Anterior cingulate cortex (tissue), 58 donors: Measurements from ENCODE around the gene CENPE.
"Not testable (repeated sequence)": the region's sequence is repeated elsewhere in the genome, so short reads cannot be mapped to it uniquely, and the experiment has no call there.

ENCODE experiments used
- DNase-seq, 58 donors: peaks; one replicate each; lab custom pipeline; 2025; lab: John Stamatoyannopoulos, UW

CENPE gene

GRCh38 chr4:103198111-103198765 lies at the start of gene CENPE:
TSS of gene CENPE (minus strand) at chr4:103198343. CDS start at chr4:103198319, 24 bp downstream.
- DNase-seq, result peak in 57 of 58 donors; percentile 20 to 82 (median 68)

DNA sequence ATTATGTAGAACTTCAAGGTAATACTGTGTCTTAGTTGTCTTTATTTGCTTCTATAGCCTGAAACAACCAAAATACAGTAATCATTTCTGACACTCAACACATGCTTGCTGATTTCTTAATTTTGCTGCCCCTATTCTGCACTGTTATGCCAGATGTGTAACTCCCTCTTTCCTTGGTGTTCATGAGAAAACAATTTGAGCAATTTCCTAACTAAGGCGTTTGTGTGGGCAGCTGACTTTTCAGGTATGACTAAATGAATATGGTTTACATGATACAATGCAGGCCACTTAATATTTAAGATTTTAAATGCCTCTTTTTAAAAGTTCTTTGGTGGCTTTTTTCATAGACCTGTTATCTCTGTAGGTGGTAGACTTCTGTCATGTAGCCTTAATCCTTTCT lies 46.1 kb upstream of the CENPE start:
- DNase-seq, result no peak

GRCh38 chr4:103230938-103231337 lies 32.8 kb upstream of the CENPE start:
- DNase-seq, result not testable (repeated sequence)

DNA sequence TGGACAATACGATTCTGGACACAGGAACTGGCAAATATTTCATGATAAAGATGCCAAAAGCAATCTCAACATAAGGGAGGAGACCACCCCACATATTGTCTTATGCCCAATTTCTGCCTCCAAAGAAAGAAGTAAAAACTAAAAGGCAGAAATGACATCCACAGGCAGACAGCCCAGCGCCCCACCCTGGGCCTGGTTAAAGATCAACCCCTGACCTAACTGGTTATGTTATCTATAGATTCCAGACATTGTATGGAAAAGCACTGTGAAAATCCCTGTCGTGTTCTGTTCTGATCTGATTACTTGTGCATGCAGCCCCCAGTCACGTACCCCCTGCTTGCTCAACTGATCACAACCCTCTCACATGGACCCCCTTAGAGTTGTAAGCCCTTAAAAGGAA lies 25.4 kb upstream of the CENPE start:
- DNase-seq, result not testable (repeated sequence)

GRCh38 chr4:103207673-103208072 lies 9.5 kb upstream of the CENPE start:
- no peak for DNase-seq

- peak in 1 of 58 donors; percentile 26 for DNase-seq
Observed at GRCh38 chr4:103204111-103204510, 6.0 kb upstream of the CENPE start.

GRCh38 chr4:103201724-103202123 lies 3.6 kb upstream of the CENPE start:
- DNase-seq, result no peak

GRCh38 chr4:103201253-103201652 lies 3.1 kb upstream of the CENPE start:
- DNase-seq, result no peak

DNA sequence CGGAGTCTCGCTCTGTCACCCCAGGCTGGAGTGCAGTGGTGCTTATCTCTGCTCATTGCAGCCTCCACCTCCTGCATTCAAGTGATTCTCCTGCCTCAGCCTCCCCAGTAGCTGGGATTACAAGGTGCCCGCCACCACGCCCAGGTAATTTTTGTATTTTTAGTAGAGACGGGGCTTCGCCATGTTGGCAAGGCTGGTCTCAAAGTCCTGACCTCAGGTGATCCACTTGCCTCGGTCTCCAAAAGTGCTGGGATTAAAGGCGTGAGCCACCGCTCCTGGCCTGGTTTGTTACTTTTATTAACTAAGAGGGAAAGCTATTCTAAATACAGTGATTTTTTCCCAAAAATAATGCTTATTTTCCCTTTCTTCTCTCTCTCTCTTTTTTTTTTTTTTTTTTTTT lies 866 bp upstream of the CENPE start:
- no peak for DNase-seq

- DNase-seq, result peak in 2 of 58 donors; percentile 29 to 31
Observed at GRCh38 chr4:103197765-103198110, 405 bp downstream of the CENPE start.

DNA sequence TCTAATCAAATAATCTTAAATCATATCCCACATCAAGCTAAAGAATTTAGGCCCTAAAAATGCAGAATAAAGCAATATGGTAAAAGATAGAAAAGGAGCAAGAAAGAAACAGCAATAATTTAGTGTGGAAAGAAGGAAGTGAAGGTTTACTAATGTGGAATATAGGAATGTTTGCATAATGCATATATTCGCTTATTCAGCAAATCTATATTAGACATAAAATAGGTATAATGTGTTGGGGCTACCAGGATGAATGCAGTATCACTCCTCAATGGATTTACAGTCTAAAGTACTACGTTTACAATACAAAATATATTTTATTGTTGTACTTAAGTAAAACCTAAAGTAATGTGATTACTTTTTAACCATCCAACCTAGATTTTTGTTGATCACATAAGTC lies 4.7 kb downstream of the CENPE start:
- no peak for DNase-seq

DNA sequence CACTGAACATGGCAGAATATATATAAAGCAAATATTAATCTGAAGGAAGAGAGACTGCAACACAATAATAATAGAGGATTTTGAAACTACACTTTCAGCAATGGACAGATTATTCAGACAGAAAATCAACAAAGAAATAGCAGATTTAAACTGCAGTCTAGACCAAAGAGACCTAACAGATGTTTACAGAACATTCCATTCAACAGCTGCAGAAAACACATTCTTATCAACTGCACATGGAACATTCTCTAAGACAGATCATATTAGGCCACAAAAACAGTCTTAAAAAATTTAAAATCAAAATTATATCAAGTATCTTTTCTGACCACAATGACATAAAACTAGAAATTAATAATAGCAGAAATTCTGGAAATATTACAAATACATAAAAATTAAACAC lies 27.1 kb downstream of the CENPE start:
- DNase-seq, result no peak

DNA sequence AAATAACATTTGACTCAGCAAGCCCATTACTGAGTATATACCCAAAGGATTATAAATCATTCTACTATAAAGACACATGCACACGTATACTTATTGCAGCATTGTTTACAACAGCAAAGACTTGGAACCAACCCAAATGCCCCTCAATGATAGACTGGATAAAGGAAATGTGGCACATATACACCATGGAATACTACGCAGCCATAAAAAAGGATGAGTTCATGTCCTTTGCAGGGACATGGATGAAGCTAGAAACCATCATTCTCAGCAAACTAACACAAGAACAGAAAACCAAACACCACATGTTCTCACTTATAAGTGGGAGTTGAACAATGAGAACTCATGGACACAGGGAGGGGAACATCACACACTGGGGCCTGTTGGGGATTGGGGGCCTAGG lies 28.4 kb downstream of the CENPE start:
- not testable (repeated sequence) for DNase-seq

DNA sequence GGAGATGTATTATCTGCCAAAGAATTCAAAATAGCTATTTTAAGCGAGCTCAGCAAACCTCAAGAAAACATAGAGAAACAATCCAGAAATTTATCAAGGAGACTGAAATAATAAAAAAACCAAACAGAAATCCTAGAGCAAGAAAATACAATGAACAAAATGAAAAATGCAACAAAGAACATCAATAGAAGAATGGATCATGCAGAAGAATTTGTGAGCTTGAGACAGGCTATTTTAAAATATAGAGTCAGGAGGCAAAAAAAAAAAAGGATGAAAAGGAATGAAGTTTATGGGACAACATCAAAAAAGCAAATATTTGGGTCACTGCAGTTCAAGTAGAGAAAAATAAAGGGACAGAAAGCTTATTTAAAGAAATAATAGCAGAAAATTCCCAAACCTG lies 29.1 kb downstream of the CENPE start:
- no peak for DNase-seq

GRCh38 chr4:103162176-103162575 lies 36.0 kb downstream of the CENPE start:
- no peak for DNase-seq

DNA sequence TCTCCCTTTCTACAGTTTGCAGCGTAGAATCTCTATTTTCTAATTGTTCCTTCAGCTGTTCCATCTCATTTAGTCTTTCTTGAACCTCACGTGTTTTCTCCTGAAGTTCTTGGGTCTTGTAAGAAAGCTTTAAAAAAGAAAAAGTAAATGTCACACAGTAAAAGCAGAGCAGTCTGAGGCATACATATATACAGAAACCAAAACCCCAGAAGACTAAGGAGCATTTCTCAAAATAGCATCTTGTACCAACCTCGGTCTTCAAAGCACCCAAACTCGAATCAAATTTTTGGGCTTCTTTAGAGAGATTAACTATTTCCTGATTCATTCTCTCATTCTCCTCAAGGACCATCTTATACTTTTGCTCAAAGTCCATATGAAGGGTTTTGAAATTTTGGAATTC lies 39.4 kb downstream of the CENPE start:
- no peak for DNase-seq

GRCh38 chr4:103156106-103156505 lies 42.0 kb downstream of the CENPE start:
- DNase-seq, result no peak

- DNase-seq, result no peak
Observed at GRCh38 chr4:103152381-103152780, 45.8 kb downstream of the CENPE start.

GRCh38 chr4:103150677-103151076 lies 47.5 kb downstream of the CENPE start:
- DNase-seq, result no peak

GRCh38 chr4:103144926-103145325 lies 53.2 kb downstream of the CENPE start:
- DNase-seq, result no peak

GRCh38 chr4:103137446-103137827 lies 60.7 kb downstream of the CENPE start:
- DNase-seq, result no peak

- no peak for DNase-seq
Observed at GRCh38 chr4:103136671-103137445, 61.3 kb downstream of the CENPE start.
